HG03439 (cell line): ENCODE results near the gene HABP4.

ENCODE experiments used
- ATAC-seq: cut with Tn5 transposase; IDR thresholded peaks from one replicate; pipeline ENCODE4 v1.9.1; 2021; ENCODE audit warnings: mild to moderate bottlenecking, moderate library complexity; ENCODE audit not compliant: unreplicated experiment

Gene HABP4, protein sequence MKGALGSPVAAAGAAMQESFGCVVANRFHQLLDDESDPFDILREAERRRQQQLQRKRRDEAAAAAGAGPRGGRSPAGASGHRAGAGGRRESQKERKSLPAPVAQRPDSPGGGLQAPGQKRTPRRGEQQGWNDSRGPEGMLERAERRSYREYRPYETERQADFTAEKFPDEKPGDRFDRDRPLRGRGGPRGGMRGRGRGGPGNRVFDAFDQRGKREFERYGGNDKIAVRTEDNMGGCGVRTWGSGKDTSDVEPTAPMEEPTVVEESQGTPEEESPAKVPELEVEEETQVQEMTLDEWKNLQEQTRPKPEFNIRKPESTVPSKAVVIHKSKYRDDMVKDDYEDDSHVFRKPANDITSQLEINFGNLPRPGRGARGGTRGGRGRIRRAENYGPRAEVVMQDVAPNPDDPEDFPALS

DNA sequence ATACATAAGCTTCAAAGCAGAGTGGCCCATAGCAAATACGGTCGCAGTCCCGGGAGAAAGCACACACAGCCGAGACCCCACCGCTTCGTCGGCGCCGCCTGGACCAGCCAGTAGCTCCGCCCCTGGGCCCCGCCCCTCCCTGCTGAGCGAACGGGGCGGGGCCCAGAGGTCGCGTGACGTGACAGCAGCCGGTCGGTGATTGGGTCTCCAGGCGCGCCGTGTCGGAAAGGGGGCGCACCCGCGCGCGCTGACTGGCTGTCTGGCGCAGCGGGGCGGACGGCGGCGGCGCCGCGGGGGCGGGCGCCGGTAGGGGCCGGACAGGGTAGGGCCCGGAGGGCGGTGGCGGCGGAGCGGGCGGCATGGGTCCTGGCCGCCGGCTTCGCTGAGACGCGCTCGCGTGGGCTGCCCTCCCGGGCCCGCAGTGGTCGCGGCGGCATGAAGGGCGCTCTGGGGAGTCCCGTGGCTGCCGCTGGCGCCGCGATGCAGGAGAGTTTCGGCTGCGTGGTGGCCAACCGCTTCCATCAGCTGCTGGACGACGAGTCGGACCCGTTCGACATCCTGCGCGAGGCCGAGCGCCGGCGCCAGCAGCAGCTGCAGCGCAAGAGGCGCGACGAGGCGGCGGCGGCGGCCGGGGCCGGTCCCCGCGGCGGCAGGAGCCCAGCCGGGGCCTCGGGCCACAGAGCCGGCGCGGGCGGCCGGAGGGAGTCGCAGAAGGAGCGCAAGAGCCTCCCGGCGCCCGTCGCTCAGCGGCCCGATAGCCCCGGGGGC is at the start of gene HABP4:
Gene HABP4 (plus strand): TSS at position 325 of the 768 bp plus-strand sequence. CDS start 111 bp downstream, at position 436.
- ATAC-seq = peak; percentile 98

DNA sequence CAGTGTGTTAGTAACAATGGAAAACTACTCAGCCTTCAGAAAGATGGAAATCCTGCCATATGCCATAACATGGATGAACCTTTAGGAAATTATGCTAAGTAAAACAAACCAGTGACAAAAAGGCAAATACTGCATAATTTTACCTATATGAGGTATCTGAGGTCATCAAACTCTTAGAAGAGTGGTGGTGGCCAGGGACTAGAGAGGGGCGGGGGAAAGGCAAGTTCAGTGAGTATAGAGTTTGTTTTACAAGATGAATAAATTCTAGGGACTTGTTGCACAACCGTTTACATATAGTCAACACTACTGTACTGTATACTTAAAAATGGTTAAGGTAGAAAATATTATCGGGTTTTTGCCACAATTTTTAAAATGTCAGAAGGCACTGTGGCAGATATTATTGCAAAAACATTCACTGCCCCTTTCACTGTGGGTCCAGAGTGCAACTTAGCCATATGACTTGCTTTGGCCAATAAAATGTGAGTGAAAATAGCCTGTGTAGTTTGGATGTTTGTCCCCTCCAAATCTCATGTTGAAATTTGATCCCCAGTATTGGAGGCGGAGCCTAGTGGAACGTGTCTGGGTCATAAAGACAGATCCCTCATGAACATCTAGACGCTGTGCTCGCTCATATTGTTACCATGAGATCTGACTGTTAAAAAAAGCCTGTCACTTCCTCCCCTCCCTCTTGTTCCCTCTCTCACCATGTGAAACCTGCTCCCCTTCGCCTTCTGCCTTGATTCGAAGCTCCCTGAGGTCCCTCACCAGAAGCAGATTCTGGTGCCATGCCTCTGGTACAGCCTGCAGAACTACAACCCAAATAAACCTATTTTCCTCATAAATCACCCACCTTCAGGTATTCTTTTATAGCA is 41.3 kb upstream of the HABP4 start:
- ATAC-seq = no peak

DNA sequence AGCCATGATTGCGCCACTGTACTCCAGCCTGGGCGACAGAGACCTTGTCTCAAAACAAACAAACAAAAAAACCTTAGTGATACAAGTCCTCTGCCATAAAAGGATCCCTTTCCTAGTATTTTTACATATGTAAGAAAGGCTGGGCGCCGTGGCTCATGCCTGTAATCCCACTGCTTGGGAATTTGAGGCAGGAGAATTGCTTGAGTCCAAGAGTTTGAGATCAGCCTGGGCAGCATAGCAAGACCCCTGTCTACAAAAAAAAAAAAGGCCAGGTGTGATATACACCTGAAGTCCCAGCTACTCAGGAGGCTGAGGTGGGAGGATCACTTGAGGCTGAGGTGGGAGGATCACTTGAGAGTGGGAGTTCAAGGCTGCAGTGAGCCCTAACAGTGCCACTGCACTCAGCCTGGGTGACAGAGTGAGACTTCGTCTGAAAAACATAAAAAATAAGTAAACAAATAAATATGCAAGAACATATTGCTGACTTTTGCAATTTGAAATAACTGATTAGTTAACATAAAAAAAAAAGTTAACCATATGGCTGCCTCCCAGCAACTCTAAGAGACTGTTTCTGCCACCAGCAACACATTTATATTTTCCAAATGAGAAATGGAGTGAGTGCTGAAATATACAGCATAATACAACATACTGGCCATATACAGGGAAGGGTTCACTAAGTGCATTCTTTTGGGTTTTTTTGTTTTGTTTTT is 38.7 kb upstream of the HABP4 start:
- ATAC-seq = no peak

DNA sequence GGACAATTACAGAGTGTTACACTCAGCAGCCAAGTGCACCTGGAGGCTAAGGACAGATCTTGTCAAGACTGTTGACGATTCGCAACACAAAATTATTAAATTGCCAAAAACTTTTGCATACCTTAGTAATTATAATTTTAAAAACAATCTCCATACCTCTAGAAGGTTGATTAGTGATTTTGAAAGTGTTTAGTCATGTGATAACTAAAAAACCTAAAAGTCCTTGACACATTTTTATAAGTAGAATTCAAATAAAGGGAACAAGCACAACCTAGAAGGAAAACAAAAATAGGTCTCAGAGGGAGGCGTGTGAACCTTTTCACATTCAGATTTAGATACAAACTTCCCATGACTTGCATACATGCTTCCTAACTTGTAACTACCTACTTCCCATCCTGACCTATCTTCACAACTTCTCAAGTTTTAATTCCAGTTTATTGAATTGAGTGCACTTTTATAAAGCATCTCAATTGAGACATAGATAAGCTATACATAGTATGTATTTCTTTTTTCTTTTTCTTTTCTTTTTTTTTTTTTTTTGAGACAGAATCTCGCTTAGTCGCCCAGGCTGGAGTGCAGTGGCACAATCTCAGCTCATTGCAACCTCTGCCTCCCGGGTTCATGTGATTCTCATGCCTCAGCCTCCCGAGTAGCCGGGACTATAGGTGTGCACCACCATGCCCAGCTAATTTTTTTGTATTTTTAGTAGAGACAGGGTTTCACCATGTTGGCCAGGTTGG is 37.6 kb upstream of the HABP4 start:
- no peak for ATAC-seq

DNA sequence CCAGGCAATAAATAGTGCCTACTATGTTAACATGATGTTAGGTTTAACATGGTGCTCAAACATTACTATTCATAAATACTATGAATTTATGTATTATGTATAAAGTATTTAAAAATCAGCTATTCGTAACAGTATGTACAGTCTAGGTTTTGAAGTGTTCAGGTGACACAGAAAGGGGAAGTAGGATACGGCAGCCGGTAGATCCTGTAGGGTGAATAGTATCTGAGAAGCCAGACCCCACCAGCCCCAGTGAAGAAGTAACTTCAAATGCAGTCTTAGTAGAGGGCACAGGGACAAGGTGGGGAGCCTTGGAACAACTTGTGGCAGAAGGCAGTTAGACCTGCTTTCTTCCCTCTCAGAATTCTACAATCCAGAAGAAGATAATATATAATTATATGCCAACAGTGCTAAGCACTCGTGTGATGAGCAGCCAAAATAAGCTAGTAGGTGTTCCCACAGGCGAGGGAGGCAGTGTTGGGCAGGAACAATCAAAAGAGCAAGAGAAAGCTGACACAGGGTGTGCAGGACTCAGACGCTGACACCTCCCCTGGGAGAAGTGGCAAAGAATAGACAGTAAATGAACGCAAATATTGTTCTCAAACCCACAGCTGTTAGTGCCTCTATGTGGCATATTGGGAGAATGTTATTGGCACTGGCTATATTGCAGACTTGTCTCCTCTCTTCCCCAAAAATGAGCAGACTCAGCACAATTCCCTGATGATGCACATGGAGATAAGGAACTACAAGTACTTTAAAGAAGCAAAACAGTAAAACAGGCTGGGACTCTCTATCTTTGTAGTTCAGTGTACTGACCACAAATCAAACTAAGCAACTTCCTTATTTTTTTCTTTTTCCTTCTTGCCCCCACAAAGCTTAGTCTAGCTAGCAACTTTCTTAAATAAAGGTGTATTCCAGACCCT is 36.4 kb upstream of the HABP4 start:
- ATAC-seq = no peak

DNA sequence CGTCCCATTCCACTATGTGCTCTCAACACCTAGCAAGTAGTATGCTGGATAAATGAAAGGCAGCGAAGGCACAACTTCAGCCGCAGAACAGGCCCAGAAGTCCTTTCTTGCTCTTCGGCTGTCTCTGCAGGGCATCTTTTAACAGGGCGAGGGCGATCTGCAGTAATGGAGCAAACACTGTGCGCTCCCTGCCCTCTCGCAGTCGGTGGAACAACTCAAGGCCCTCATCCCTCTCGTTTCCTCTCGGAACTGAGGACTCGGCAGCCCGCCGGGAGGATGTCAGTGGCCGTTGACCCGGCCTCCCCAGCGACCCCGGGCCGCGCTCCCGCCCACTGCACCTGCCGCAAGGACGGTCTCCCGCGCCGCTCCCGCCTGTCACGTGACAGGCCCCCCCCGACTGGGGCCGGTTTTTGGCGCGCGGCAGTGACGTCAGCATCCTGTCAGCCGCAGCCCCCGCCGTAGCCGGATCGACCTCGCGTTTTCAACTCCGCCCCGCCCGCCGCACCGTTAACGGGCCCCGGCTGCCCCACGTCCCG is 32.9 kb upstream of the HABP4 start:
- peak; percentile 21 for ATAC-seq

DNA sequence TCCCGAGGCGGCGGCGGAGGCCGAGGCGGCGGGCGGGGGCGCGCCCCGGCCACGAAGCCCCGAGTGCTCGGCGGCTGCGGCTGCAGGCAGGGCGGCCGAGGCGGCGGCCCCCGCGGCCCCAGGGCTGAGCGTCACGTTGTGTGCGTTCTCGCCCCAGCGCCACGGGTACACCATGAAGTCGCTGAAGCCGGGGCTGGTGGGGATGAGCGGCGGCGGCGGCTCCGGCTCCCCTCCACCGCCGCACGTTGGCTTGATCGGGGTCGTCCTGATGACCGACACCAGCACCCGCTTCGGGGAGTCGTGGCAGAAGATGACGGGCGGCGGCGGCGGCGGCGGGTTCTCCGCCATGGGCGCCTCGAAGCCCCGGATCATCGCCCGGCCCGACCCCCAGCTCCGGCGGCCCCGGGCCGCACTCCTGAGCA is 32.3 kb upstream of the HABP4 start:
- ATAC-seq = peak; percentile 1

DNA sequence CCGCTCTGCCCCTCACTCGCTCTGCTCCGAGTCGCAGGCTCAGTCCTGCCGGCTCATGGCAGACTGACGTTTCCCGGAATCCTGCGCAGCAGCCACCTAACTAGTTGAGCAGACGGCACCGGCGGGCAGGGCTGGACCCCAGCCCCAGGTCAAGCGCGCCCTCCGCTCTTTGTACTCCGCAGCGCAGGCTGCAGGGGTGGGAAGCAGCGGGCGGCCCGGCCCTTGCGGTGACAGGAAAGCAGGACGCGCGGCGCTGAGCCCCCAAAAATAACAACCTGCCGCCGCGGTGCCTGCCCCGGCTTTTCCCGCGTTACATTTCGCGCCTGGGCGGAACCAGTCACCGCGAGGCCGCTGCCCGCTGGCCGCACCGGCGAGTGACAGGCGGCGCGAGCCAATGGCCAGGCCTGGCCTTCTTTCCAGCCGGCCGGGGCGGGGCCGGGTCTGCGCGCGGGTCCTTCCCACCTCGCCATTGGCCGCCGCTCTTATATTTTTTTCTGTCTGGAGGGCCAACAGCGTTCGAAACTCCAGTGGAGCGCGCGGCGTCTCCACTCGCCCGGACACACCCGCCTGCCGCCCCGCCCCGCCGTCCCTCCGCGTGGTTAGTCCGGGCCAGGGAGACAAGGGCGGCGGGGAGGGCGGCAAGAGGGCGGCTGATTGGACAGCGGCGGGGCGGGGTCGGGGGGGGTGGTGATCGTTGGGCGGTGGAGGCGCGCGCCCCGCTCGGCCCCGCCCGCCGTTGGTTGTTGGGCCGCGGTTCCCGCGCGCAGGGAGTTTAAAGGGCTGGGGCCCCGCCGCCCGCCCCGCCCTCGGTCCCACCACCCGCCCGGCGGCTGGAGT is 31.7 kb upstream of the HABP4 start, which contains the start of gene ZNF367:
Gene ZNF367 (minus strand): TSS at position 288 of the 837 bp plus-strand sequence. CDS start 338 bp downstream, outside the sequence.
- ATAC-seq = peak; percentile 69

DNA sequence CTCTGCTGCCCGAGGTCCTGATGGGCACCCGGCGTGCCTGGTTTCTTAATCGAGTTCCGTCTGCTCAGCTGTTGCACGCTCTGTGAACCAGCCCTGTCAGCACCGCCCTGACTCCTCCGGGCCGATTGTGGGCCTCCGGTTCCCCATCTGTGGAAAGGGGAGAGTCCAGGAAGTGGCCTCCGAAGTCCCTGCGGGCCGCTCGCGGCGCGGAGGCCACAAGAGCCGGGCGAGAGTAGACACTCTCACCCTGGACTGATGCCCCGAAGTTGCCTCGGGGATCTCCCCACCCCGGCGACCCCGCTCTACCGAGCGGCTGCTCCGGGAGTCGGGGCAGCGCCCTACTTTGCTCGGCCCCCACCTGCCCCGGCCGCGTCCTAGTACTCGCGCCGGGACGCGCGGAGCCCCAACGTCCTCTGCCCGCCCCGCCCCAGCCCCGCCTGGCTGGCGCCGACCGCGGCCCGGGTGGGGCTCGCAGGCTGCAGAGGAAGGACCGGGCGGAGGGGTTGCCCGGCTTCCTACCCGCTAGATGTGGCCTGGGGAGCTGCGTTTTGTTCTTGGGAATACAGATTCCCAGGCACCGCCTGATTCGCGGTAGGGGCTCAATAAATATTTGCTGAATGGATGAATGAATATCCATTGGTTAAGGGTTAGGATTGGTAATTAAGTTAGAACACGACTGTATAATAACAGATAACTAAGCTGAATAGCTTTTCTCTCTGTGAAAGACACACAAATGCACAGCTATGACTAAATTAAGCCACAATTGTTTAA is 30.9 kb upstream of the HABP4 start:
- ATAC-seq = peak; percentile 33

DNA sequence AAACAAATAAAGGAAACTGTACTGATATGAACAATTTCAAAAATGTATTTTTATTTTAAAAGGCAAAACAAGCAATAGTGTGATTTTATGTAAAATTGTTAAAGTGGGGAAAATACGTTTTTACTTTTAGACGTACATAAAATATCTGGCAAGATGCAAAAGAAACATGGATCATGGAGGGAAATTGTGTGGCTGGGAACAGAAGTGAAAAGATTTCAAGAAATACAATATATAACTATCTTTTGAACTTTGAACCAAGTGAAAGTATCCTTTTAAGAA is 30.3 kb upstream of the HABP4 start:
- ATAC-seq = no peak

DNA sequence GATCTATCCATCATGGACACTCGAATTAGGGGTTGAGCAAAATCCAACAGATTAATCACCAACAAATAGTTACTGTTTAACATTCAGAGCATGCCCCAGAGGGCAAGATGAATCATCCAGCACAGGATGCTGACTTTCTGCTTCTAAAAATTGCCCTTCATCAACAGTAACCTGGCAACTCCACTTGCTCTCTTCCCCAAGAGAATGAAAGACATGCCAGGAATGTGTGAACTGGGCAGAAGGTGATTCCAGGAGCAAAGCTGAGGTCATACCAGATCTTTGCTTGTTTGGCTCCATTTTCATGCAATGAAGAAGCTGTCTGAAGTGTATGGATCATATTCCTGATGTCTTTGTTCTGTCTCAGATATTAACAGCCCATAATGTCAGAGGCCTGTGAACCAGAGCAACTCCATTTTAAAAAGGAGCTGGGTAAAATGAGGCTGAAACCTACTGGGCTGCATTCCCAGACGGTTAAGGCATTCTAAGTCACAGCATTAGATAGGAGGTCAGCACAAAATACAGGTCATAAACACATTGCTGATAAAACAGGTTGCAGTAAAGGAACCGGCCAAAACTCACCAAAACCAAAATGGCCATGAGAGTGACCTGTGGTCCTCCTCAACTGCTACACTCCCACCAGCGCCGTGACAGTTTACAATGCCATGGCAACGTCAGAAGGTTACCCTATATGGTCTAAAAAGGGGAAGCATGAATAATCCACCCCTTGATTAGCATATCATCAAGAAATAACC is 29.3 kb upstream of the HABP4 start:
- ATAC-seq = no peak

DNA sequence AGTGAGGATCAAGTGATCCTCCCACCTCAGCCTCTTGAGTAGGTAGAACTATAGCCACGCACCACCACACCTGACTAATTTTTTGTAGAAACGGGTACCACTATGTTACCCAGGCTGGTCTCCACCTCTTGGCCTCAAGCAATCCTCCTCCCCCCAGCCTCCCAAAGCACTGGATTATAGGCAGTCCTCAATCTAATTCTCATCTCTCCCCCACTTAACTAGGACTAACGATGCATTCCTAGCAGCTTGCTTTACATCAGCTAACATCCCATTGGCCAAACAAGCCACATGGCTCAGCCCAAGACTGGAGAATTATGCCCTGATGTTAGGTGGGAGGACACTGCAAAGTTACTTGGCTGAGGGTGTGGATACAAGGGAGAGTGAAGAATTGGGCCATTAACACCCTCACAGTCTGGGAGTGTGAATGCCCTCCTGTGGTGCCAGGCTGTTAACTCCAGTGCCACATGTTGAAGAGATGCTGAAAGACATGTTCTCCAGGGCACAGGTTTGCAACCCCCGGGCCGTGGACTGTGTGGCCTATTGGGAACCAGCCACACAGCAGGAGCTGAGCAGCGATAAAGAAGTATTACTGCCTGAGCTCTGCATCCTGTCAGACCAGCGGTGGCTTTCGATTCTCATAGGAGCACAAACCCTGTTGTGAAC is 26.5 kb upstream of the HABP4 start:
- no peak for ATAC-seq

DNA sequence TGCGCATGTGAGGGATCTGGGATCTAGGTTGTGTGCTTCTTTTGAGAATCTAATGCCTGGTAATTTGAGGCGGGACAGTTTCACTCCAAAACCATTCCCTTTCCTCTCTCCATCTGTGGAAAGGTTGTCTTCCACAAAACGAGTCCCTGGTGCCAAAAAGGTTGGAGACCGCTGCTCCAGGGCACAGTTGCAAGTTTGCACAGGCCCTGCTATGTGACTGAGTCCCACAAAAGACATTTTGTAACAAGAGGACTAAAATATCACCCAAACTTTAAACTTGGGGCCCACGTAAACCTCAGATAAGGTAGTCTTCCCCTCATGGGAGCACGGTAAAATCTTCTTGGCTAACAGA is 26.0 kb upstream of the HABP4 start:
- no peak for ATAC-seq

DNA sequence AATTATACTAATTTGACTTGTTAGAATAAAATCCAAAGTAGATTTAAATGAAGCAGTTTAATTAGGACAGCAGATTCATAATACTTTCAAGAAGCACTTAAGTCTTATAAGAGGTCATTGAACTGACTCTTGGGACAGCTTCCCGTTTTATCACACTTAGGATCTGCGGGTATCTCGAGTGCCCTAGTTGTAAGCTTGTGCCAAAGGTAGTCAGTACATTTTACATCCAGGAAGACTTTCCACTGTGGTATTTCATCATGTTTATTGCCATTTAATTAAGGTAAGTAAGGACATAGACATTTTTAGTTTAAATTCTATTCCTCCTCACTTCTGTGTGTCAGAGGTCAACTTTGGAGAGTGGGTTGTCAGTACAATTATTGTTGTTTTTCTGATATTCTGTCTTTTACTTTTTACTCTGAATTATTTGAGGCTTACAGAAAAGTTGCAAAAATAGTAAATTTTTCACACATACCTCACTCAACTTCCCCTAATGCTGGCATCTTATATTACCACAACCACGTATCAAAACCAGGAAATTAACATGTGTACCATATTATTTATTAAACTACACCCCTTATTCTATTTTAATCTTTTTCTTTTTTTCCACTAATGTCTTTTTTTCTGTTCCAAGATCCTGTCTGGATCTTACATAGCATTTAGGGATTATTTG is 24.3 kb upstream of the HABP4 start:
- no peak for ATAC-seq

DNA sequence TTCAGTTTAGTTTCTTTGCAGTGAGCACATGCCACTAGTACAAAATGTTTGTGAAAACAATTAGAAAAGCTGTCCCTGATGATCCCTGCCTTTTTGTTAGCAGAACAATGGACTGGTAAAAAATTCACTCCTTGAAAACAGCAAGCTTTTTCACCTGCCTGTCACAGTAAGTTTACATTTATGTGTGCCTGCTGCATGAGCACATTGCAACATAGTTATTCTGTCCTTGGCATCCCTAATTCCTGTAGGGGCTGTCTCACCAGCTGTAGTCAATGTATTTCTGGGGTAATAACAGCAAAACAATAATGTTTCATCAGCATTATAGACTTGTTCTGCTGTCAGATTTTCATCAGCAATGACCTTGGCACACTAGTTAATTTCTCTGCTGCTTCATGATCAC is 20.2 kb upstream of the HABP4 start:
- no peak for ATAC-seq
